ENCODE measurements around the gene SHC2.
"Not testable (repeated sequence)": the region's sequence is repeated elsewhere in the genome, so short reads cannot be mapped to it uniquely, and the experiment has no call there.

The SHC2 gene

DNA sequence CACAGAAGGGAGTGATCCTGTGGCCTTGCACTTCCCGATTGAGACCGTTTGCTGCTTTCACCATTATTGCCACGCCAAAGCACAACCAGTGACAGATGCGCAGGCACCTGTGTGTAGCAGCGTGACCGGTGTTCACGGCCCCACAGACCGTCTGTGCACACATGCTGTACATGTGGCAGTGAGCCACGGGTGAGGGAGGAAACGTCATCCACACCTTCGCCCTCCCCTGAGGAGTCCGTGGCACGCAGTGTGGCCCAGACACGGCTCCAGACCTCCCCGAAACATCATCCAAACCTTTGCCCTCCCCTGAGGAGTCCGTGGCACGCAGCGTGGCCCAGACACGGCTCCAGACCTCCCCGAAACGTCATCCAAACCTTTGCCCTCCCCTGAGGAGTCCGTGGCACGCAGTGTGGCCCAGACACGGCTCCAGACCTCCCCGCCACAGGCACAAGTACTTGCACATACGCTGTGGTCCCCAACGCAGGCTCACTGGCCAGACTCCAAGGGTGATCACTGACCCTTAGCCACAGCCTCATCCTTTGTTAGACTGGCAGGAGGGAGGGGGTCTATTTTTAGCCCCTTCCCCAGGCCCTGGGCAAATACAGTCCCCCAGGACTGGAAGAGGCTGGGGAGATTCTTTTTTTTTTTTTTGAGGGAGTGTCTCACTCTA, 7.9 kb upstream of the SHC2 start:
- DNase-seq = no peak

- DNase-seq = no peak
These were observed 6.7 kb upstream of the SHC2 start for GRCh38 chr19:467554-467953.

DNA sequence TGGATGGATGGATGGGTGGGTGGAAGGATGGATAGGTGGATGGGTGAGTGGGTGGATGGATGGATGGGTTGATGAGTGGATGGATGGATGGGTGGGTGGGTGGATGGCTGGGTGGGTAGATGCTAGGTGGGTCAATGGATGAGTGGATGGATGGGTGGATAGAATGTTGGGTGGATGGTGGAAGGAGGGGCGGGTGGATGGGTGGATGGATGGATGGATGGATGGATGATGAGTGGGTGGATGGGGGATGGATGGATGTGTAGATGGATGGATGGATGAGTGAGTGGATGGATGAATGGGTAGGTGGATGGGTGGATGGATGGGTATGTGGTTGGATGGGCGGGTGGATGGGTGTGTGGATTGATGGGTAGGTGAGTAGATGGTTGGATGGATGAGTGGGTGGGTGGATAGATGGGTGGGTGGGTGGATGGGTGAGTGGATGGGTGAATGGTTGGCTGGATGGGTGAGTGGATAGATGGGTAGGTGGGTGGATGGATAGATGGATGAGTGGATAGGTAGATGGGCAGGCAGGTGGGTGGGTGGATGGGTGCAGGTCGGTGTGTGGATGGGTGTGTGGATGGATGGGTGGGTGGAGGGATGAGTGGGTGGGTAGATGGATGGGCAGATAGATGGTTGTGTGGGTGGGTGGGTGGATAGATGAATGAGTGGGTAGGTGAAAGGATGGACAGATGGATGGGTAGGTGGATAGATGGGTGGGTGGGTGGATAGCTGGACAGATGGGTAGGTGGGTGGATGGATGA, 4.4 kb upstream of the SHC2 start:
- DNase-seq = no peak

- DNase-seq = no peak
These were observed 3.3 kb upstream of the SHC2 start for GRCh38 chr19:464208-464545.

DNA sequence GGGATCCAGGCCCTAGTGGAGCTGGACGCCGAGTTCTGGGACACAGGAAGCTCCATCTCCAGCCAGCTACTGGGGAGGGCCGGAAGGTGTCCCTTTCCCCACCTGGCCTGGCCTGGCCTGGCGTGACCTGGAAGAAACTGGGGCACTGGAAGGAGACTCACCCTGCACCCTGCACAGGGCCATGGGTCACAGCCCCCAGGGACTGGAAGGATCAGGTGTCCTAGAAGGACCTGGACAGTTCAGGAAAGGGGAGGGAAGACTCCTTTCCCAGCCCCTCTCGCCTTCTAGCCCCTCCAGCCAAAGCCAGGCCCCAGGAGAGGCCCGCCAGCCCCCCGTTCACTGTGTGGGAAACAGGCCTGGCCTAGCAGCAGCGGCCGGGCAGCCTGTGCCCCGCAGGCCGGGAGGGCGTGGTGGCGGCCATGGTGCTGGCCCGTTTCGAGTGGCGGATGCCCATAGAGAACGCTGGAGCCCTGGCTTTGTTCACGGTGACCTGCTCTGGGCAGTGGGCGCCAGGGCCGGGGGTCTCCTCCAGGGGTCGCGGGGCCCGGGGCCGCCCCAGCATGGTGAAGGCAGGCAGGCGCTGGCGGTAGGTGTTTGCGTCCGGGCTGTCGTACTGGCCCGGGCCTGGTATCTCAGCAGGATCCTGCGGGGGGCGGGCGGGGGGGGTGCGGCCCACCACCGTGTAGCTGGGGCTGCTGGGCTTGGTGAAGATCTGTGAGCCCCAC, 2.8 kb upstream of the SHC2 start:
- DNase-seq = no peak

DNA sequence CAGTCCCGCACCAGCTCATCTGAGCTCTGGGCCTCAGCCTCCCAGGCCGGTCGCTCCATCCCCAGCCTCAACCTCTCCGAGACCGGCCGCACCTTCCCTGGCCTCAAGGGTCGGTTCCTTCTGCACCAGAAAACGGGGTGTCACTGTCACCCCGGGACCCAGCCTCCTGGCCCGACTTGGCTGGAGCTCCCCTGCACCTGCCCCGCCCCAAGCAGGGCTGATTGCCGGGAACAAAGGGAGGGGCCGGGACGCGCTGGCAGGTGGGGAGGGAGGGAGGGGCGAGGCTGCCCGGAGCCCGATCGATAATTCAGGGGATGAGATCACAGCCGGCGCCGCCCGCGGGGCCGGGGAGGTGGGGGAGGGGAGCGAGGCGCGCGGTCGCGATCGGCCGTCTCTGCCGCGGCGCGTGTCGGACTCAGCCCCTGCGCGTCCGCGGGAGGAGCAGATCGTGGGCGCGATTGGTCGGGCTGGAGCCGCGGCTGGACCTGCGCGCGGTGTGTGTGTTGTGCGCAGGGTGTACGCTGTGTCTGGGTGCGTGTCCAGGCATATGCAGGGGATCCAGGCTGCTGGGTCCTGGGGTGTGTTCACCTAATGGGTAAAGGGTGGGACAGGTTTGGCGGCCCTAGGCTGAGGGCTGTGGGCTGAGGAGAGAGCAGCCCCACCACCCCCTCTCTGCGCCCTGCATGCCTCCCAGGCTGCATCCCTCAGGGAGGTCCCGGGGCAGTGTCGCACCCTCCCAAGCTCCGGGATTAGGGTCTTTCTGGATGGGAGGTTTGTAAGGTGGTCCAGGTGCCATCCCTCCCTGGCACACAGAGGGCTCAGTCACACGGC, 1.1 kb upstream of the SHC2 start:
- no peak for DNase-seq

GRCh38 chr19:459724-460511, 915 bp downstream of the SHC2 start:
- no peak for DNase-seq

DNA sequence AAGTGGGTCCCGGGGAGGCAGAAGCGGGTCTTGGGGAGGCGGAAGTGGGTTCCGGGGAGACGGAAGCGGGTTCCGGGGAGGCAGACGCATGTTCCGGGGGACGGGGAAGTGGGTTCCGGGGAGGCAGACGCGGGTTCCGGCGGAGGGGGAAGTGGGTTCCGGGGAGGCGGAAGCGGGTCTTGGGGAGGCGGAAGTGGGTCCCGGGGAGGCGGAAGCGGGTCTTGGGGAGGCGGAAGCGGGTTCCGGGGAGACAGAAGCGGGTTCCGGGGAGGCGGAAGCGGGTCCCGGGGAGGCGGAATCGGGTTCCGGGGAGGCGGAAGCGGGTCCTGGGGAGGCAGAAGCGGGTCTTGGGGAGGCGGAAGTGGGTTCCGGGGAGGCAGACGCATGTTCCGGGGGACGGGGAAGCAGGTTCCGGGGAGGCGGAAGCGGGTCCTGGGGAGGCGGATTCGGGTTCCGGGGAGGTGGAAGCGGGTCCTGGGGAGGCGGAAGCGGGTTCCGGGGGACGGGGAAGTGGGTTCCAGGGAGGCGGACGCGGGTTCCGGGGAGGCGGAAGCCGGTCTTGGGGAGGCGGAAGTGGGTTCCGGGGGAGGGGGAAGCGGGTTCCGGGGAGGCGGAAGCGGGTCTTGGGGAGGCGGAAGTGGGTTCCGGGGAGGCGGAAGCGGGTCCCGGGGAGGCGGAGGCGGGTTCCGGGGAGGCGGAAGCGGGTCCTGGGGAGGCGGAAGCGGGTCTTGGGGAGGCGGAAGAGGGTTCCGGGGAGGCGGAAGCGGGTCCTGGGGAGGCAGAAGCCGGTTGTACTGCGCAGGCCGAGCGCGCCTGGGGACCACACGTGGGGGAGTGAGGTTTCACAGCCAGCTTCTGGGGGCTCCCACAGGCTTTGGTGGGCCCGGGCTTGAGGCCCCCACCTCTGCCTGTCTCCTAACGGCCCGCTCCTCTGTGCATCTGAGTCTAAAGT, 2.5 kb downstream of the SHC2 start:
- no peak for DNase-seq

- DNase-seq = no peak
These were observed 3.2 kb downstream of the SHC2 start for GRCh38 chr19:457636-458035.

DNA sequence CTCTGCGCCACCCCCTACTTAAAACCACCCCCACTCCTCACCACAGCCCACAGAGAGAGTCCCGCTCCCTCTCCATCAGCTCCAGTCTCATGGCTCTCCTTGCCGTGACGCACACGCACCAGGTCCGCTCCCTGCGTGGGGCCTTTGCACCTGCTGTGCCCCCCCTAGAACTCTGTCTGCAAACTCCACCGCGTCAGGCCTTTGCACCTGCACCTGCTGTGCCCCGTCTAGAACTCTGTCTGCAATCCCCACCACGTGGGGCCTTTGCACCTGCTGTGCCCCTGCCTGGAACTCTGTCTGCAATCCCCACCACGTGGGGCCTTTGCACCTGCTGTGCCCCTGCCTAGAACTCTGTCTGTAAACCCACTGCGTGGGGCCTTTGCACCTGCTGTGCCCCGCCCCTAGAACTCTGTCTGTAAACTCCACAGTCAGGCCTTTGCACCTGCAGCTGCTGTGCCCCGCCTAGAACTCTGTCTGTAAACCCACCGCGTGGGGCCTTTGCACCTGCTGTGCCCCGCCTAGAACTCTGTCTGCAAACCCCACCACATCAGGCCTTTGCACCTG, 4.2 kb downstream of the SHC2 start:
- DNase-seq = no peak

DNA sequence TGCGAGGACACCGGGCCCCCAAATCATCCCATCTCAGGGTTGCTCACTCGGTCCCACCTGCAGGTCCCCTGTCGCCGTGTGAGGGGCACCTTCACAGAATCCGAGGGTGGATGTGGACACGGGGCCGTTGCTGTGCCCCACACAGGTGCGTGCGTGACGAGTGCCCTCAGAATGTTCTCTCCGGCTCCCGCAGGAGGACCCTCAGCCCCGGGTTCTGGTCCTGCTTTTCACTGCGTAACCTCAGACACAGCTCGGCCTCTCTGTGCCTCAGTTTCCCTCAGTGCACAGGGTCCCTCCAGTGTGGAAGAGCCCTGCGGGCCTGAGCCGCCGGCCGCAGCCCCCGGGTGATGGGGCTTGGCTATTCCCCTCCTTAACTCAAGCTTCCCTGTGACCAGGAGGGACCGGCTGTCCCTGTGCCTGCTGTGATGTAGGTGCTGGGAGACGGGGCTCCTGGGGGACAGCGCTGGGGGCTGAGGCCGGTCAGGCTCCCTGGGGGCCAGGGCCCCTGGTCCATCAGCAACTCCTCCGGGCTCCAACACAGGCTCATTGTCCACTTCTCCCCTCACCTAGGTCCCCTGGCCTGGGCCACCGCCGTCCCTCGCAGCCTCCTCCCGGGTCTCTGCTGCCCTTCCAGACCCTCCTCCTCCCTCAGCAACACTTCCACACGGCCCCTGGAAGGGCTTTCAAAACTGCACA, 4.8 kb downstream of the SHC2 start:
- DNase-seq = no peak

DNA sequence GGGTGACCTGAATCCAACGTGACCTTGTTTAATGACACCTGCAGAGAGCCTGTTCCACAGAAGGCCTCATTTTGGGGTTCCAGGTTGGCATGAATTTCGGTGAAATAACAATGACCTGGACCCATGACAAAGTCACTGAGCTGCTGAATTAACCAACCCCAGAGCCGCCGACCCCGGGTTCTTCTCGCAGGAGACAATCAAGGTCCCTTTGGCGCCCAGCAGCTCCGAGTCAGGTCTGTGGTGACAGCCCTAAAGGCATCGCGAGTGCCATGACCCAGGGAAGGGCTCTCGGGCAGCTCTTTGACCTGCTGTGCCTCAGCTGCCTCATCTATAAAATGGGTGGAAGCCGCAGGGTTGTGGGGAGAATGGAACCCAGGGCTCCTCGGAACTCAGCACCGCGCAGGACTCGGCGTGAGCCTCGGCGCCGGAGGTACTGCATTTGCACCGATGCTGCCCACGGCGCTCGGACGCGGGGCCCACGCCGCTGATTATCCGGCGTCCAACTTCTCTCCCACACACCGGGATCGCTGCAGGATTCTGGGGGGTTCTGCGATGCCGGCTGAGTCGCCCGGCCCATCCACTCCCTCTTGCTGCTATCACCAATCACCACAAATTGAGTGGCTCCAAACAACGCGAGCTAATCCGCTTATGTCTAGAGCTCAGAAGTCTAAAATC, 5.7 kb downstream of the SHC2 start:
- DNase-seq = no peak

DNA sequence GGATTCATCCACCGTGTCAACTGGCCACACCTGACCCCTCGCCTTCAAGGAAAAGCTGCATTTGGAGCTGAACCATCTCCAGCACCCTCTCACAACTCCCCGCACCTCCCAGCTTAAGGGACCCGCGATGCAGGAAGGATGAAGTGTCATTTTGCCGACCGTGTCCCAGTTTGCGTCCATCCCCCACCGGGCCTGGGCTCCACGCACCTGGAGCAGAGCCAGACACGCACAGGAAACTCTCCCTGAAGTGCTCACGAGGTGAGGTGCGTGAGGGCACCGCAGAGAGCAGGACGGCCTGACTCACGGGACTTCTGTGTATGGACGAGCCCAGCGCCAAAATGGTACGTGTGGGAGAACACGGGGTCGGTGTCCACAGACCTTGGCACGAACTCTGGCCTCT, 7.2 kb downstream of the SHC2 start:
- DNase-seq = no peak

DNA sequence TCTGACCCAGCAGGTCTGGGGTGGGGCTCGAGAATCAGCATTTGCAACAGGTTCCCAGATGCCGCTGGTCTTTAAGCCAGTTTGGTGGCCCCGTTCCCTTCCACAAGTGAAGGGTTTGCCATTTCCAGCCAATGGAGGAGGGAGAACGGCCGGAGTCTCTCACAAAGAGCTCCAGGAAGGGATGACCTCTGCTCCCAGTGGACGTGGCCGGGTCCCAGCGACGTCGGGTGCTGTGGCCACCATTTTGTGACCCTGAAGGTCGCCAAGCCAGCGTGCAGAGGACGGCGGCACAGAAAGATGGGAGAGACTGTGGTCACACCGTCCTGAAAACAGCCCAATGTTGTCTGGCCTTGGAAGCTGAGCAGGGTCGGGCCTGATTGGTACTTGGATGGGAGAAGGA, 8.0 kb downstream of the SHC2 start:
- no peak for DNase-seq

DNA sequence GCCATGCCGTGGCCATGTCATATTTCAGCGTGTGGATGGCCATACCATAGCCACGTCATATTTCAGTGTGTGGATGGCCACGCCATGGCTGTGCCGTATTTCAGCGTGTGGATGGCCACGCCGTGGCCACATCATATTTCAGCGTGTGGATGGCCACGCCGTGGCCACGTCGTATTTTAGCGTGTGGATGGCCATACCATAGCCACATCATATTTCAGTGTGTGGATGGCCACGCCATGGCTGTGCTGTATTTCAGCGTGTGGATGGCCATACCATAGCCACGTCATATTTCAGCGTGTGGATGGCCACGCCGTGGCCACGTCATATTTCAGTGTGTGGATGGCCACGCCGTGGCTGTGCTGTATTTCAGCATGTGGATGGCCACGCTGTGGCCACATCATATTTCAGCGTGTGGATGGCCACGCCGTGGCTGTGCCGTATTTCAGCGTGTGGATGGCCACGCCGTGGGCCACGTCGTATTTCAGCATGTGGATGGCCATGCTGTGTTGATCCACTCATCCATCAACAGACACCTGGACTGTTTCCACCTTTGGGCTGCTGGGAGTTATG, 9.8 kb downstream of the SHC2 start:
- not testable (repeated sequence) for DNase-seq

DNA sequence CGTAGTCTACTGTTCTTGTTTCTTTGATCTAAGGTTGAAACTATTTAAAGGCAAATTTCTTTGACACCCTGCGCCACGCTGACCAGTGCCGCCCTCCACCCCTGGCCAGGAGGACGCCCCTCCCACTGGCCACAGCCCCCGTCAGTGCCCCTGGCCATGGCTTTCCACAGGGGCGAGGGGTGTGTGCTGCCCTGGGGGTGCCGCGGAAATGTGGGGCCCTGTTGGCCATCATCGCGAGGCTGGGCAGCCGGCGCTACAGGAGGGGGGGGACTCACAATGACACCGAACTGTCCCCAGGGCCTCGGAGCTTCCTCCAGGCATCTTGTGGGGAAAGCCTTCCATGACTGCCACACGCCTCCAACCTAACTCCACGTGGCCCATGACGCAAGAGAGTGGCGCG, 10.9 kb downstream of the SHC2 start:
- DNase-seq = no peak

GRCh38 chr19:447816-448560, 12.8 kb downstream of the SHC2 start:
- no peak for DNase-seq

DNA sequence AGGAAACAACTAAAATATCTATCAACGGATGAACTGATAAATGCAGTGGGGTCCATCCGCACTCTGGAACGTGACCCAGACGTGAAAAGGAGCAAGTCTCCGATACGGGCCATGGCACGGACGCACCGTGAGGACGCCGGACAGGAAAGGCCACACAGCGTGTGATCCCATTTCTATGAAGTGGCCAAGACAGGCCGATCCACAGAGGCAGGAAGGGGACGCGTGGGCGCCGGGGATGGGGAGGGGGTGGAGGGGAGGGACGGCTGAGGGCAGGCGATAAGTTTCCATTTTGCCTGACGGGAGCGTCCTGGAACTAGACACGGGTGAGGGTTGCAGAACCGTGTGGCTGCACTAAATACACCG, 13.8 kb downstream of the SHC2 start:
- no peak for DNase-seq

Data from NK-92 treated with Interleukin-12 subunit alpha and Interleukin-12 subunit beta, amount 100 ng/mL, for 24 hours (cell line).